ENCODE data around the gene UBE2G2. TPM values are rescaled to one million over a fixed set of nuclear protein-coding genes. Genes with fewer than 3 reads are reported as not detected.

UBE2G2 gene
- total RNA-seq, 2 experiments from 2014 or later = 89.9 to 96.8 TPM

- ATAC-seq (ENCODE audit: poor library complexity) = no peak
- peaks cover 0 to 12% of the 10 kb centered on the region in 2 experiments for H3K9me3 ChIP-seq (ENCODE audit: control insufficient read depth in 1 of 2, insufficient read depth in 1 of 2, low read length in 2 of 2)
- H3K27me3 ChIP-seq (ENCODE audit: control insufficient read depth in 1 of 2, insufficient read depth in 2 of 2, low read length in 2 of 2) = no peaks in the 10 kb centered on the region
- no peak overlapping the region for H3K27ac ChIP-seq (ENCODE audit: low read depth in 1 of 2, low read length in 2 of 2)
- TF ChIP-seq CTCF (IDR thresholded peaks at IDR 0.05) = no peak
- H3K36me3 ChIP-seq (ENCODE audit: insufficient read depth, low read length) = no peaks in the 10 kb centered on the region
- H3K4me3 ChIP-seq (ENCODE audit: low read length) = no peak overlapping the region
- Mint-ChIP-seq H3K36me3 (ENCODE audit: low read depth) (no peaks in the 10 kb centered on the region), H3K27ac (no peak overlapping the region), H3K4me1 (ENCODE audit: low read depth) (no peaks in the 10 kb centered on the region), H3K9me3 (no peaks in the 10 kb centered on the region), H3K27me3 (peaks cover 5% of the 10 kb centered on the region), H3K4me3 (no peak overlapping the region)
- CTCF ChIA-PET = no interaction called here
- POLR2A ChIA-PET = no interaction called here
- intact Hi-C loops (cut with DNase I, micrococcal nuclease) = no loop called here
- no peaks in the 10 kb centered on the region for H3K4me1 ChIP-seq (ENCODE audit: insufficient read depth, low read length)
- no peak for DNase-seq
Observed at GRCh38 chr21:44735821-44736220, 65.8 kb downstream of the UBE2G2 start.

- H3K27me3 Mint-ChIP-seq = peaks cover 11% of the 10 kb centered on the region
- H3K4me1 ChIP-seq (ENCODE audit: insufficient read depth, low read length) = no peaks in the 10 kb centered on the region
- H3K4me3 ChIP-seq (ENCODE audit: low read length) = no peak overlapping the region
- DNase-seq (no peak), ATAC-seq (ENCODE audit: poor library complexity) (no peak)
- no peaks in the 10 kb centered on the region for H3K9me3 Mint-ChIP-seq
- POLR2A ChIA-PET = no interaction called here
- H3K4me3 Mint-ChIP-seq = no peak overlapping the region
- H3K9me3 ChIP-seq (ENCODE audit: control insufficient read depth in 1 of 2, insufficient read depth in 1 of 2, low read length in 2 of 2) = peaks cover 0 to 12% of the 10 kb centered on the region in 2 experiments
- intact Hi-C loops (cut with DNase I, micrococcal nuclease) = no loop called here
- no peak for TF ChIP-seq CTCF (IDR thresholded peaks at IDR 0.05)
- no peaks in the 10 kb centered on the region for H3K36me3 Mint-ChIP-seq (ENCODE audit: low read depth)
- no peak overlapping the region for H3K27ac Mint-ChIP-seq
- CTCF ChIA-PET = no interaction called here
- no peaks in the 10 kb centered on the region for H3K36me3 ChIP-seq (ENCODE audit: insufficient read depth, low read length)
- no peaks in the 10 kb centered on the region for H3K27me3 ChIP-seq (ENCODE audit: control insufficient read depth in 1 of 2, insufficient read depth in 2 of 2, low read length in 2 of 2)
- no peak overlapping the region for H3K27ac ChIP-seq (ENCODE audit: low read depth in 1 of 2, low read length in 2 of 2)
- H3K4me1 Mint-ChIP-seq (ENCODE audit: low read depth) = no peaks in the 10 kb centered on the region
Observed at GRCh38 chr21:44734841-44735240, 66.8 kb downstream of the UBE2G2 start.

GRCh38 chr21:44734026-44734745, 67.4 kb downstream of the UBE2G2 start:
- no peak for DNase-seq
- intact Hi-C loops (cut with DNase I, micrococcal nuclease) = no loop called here
- H3K9me3 ChIP-seq (ENCODE audit: control insufficient read depth in 1 of 2, insufficient read depth in 1 of 2, low read length in 2 of 2) = peaks cover 0 to 12% of the 10 kb centered on the region in 2 experiments
- H3K4me1 ChIP-seq (ENCODE audit: insufficient read depth, low read length) = no peaks in the 10 kb centered on the region
- POLR2A ChIA-PET = no interaction called here
- CTCF ChIA-PET = no interaction called here
- Mint-ChIP-seq H3K27ac (no peak overlapping the region), H3K9me3 (no peaks in the 10 kb centered on the region), H3K27me3 (peaks cover 11% of the 10 kb centered on the region), H3K4me1 (ENCODE audit: low read depth) (no peaks in the 10 kb centered on the region), H3K4me3 (no peak overlapping the region), H3K36me3 (ENCODE audit: low read depth) (no peaks in the 10 kb centered on the region)
- H3K36me3 ChIP-seq (ENCODE audit: insufficient read depth, low read length) = no peaks in the 10 kb centered on the region
- H3K4me3 ChIP-seq (ENCODE audit: low read length) = no peak overlapping the region
- no peak for ATAC-seq (ENCODE audit: poor library complexity)
- no peak overlapping the region for H3K27ac ChIP-seq (ENCODE audit: low read depth in 1 of 2, low read length in 2 of 2)
- H3K27me3 ChIP-seq (ENCODE audit: control insufficient read depth in 1 of 2, insufficient read depth in 2 of 2, low read length in 2 of 2) = no peaks in the 10 kb centered on the region
- no peak for TF ChIP-seq CTCF (IDR thresholded peaks at IDR 0.05)
